Glutamatergic neuron (in vitro differentiated cells): ENCODE results near the gene ILKAP. TPM values are rescaled to one million over a fixed set of nuclear protein-coding genes. Genes with fewer than 3 reads are reported as not detected.
A peak's percentile ranks its signal among the peaks of the same experiment; 100 is the strongest.

Source experiments
- DNase-seq: peaks from one replicate; pipeline ENCODE4 v3.0.0; 2022
- H3K27ac Mint-ChIP-seq: one replicate; pipeline ENCODE4 v1.8.0; 2020; ENCODE audit warnings: mild to moderate bottlenecking, mixed read lengths, inconsistent platforms; ENCODE audit not compliant: unreplicated experiment
- H3K27me3 Mint-ChIP-seq: one replicate; pipeline ENCODE4 v1.8.0; 2020; ENCODE audit warnings: mild to moderate bottlenecking, moderate library complexity, mixed read lengths, inconsistent platforms; ENCODE audit not compliant: unreplicated experiment
- H3K36me3 Mint-ChIP-seq: one replicate; pipeline ENCODE4 v1.8.0; 2020; ENCODE audit warnings: mild to moderate bottlenecking, mixed read lengths, inconsistent platforms; ENCODE audit not compliant: unreplicated experiment
- H3K4me1 Mint-ChIP-seq: one replicate; pipeline ENCODE4 v1.8.0; 2020; ENCODE audit warnings: mild to moderate bottlenecking, low read depth, mixed read lengths, inconsistent platforms; ENCODE audit not compliant: unreplicated experiment
- H3K4me3 Mint-ChIP-seq: one replicate; pipeline ENCODE4 v1.8.0; 2020; ENCODE audit warnings: mild to moderate bottlenecking, mixed read lengths, inconsistent platforms; ENCODE audit not compliant: unreplicated experiment
- H3K9me3 Mint-ChIP-seq: one replicate; pipeline ENCODE4 v1.8.0; 2020; ENCODE audit warnings: mild to moderate bottlenecking, moderate library complexity, mixed read lengths, inconsistent platforms; ENCODE audit not compliant: unreplicated experiment
- total RNA-seq: library from RNA; stranded (reverse); fragmentation: NEBNext Ultra II Directional; extraction: Animal tissue kit (Norgen Biotek cat#: 25700); gene quantifications from one replicate; pipeline ENCODE4 v1.2.1, GENCODE V29; 2021; ENCODE audit not compliant: unreplicated experiment
- TF ChIP-seq, protein P1 (sequence below): fragments of 200-600 bp; sonication (generic); IDR thresholded peaks from one replicate; pipeline ENCODE4 v1.5.0; 2021; ENCODE audit not compliant: partially characterized antibody, unreplicated experiment

ILKAP gene
- total RNA-seq, 1 donor from 2014 or later: 61.3 TPM

DNA sequence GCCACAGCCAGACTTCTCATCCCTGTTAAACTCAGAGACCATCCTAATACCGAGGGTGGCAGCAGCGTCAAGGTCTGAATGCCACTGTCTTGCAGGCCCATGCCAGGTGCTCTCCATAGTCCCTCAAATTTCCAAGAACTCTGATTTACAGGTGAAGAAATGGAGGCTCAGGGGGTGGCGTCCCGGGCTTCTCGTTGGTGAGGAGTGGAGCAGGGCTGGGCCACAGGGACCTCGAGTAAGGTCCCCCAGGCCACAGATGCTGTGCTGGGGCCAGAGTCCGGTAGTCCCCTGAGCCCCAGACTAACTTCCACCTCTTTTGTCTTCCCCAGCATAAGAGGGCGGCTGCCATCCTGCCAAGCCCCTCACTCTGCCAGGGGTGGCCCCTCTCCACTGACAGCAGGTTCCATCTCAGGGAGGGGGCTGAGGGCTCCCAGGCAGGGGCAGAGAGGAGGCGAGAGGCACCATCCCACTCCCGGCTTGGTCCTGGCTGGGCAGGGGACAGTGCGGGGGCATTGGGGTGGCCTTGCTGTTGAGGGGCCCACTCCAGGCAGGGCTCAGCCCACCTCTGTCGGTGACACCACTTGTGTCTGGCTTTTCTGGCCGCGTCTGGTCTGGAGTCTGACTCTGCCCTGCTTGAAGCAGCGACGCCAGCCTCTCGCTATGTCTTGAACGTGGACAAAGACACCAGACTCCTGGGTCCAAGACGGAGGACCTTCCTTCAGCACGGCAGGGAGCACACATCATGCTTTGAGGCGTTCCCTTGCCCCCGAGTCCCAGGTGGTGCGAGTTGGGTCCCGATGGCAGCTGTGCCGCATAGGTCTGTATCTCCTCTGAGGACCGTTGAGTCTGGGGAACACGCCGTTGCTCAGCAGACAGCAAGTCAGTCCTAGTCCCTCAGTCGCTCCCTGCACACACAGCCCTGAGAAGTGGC lies 80.9 kb downstream of the ILKAP start:
- H3K9me3 Mint-ChIP-seq: peaks cover 1% of the 10 kb centered on the region
- no peak overlapping the region for H3K4me3 Mint-ChIP-seq
- H3K36me3 Mint-ChIP-seq: no peaks in the 10 kb centered on the region
- TF ChIP-seq, protein P1, sequence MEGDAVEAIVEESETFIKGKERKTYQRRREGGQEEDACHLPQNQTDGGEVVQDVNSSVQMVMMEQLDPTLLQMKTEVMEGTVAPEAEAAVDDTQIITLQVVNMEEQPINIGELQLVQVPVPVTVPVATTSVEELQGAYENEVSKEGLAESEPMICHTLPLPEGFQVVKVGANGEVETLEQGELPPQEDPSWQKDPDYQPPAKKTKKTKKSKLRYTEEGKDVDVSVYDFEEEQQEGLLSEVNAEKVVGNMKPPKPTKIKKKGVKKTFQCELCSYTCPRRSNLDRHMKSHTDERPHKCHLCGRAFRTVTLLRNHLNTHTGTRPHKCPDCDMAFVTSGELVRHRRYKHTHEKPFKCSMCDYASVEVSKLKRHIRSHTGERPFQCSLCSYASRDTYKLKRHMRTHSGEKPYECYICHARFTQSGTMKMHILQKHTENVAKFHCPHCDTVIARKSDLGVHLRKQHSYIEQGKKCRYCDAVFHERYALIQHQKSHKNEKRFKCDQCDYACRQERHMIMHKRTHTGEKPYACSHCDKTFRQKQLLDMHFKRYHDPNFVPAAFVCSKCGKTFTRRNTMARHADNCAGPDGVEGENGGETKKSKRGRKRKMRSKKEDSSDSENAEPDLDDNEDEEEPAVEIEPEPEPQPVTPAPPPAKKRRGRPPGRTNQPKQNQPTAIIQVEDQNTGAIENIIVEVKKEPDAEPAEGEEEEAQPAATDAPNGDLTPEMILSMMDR: no peak
- peaks cover 9% of the 10 kb centered on the region for H3K27me3 Mint-ChIP-seq
- DNase-seq: peak; percentile 17
- no peak overlapping the region for H3K27ac Mint-ChIP-seq
- peaks cover 3% of the 10 kb centered on the region for H3K4me1 Mint-ChIP-seq

DNA sequence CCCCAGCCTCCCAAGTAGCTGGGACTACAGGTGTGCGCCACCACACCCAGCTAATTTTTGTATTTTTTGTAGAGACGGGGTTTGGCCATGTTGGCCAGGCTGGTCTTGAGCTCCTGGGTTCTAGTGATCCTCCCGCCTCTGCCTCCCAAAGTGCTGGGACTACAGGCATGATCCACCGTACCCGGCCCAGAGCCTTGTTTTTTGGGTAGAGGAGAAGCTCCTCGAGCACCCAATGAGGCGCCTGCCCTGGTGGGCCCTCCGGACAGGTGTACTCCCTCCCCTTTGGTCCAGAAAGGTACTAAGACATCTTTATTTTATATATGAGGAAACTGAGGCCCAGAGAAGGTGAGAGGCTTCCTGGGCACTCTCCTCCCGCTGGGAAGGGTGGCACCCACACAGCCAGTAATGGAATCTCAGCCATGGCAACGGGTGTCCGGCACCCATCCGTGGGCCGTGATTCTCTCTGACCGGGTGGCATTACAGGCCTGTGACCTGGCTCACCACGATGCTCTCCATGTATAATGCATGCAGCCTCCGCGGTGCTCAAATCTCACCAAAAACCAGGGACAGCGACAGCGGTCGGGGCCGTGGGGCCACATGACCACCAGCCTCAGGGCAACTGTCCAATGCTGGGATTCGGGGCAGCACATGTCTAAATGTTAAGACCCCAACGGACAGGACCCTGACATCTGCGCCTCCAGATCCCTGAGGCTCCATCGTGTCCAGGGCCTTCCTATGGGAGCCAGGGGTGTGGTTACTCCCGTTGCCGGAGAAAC lies 81.8 kb downstream of the ILKAP start:
- no peak overlapping the region for H3K4me3 Mint-ChIP-seq
- H3K27me3 Mint-ChIP-seq: peaks cover 9% of the 10 kb centered on the region
- peaks cover 1% of the 10 kb centered on the region for H3K9me3 Mint-ChIP-seq
- H3K27ac Mint-ChIP-seq: no peak overlapping the region
- TF ChIP-seq, protein P1: no peak
- H3K4me1 Mint-ChIP-seq: peaks cover 3% of the 10 kb centered on the region
- no peaks in the 10 kb centered on the region for H3K36me3 Mint-ChIP-seq
- DNase-seq: peak; percentile 10

DNA sequence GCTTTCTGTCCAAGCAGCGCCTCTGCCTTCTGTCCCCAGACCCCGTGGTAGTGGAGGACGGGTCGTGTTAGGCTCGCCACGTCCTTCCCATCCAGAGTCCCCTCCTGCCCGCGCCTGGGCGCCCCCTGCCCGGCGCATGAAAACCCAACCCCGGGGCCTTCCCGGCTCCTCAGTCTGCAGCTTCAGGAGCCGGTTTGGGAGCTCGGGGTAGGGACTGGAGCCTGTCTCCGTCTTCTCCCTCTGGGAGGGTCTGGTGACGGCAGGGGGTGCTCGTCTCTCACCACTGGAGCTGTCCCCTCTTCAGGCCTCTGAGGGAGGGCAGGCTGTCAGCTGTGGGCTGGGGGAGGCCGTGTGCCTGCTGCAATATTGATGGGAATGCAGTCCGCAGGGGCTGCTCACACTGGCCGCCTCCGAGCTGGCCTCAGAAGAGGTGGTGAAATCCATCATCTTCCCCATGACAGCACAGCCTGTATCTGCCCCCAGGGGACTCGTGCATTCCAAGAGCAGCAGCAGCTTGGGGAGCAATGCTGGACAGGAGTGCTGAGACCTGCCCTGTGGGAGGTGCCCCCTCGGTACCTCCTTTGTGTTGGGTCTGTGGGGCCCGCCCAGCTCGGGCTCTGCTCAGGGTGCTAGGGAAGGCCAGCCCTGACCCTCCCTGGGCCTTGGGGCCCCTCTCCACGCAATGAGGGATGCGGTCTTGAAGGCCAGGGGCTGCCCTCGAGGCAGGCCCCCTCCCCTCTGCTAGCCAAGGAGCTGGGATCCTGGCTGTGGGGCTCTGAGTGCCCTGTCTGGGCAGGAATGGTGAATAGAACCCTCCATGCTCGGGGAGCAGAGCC lies 82.8 kb downstream of the ILKAP start:
- peaks cover 12% of the 10 kb centered on the region for H3K27me3 Mint-ChIP-seq
- peaks cover 3% of the 10 kb centered on the region for H3K4me1 Mint-ChIP-seq
- peaks cover 2% of the 10 kb centered on the region for H3K9me3 Mint-ChIP-seq
- no peaks in the 10 kb centered on the region for H3K36me3 Mint-ChIP-seq
- DNase-seq: peak; percentile 66
- TF ChIP-seq, protein P1: no peak
- H3K4me3 Mint-ChIP-seq: no peak overlapping the region
- H3K27ac Mint-ChIP-seq: no peak overlapping the region

Other genes with a start within 250 kb of the ILKAP start
- gene UBE2F, start 236.7 kb downstream of the ILKAP start, total RNA-seq: 43.0 TPM
- 44.0 TPM for gene SCLY, start 142.7 kb downstream of the ILKAP start, total RNA-seq
- gene ESPNL, start 103.4 kb downstream of the ILKAP start, total RNA-seq: 0.81 TPM
- 3.5 TPM for gene KLHL30, start 65.0 kb downstream of the ILKAP start, total RNA-seq
- 12.2 TPM for gene ERFE, start 44.7 kb downstream of the ILKAP start, total RNA-seq
- gene HES6, start 36.3 kb upstream of the ILKAP start, total RNA-seq: 665 TPM
- gene PER2, start 84.9 kb upstream of the ILKAP start, total RNA-seq: 3.8 TPM
- gene TRAF3IP1, start 116.8 kb upstream of the ILKAP start, total RNA-seq: 10.3 TPM
- 36.1 TPM for gene ASB1, start 223.2 kb upstream of the ILKAP start, total RNA-seq